Activated naive CD8-positive, alpha-beta T cell (primary cell): ENCODE results near the gene ASCC3.
A peak's percentile ranks its signal among the peaks of the same experiment; 100 is the strongest.

ENCODE experiments used
- H3K27ac Mint-ChIP-seq: one replicate; pipeline ENCODE4 v1.8.0; 2021; ENCODE audit warnings: mixed read lengths
- H3K27me3 Mint-ChIP-seq: one replicate; pipeline ENCODE4 v1.8.0; 2021; ENCODE audit warnings: mixed read lengths
- H3K36me3 Mint-ChIP-seq: one replicate; pipeline ENCODE4 v1.8.0; 2021; ENCODE audit warnings: mixed read lengths
- H3K4me1 Mint-ChIP-seq: one replicate; pipeline ENCODE4 v1.8.0; 2021; ENCODE audit warnings: low read depth, mixed read lengths
- H3K4me3 Mint-ChIP-seq: one replicate; pipeline ENCODE4 v1.8.0; 2021; ENCODE audit warnings: mild to moderate bottlenecking, mixed read lengths
- H3K9me3 Mint-ChIP-seq: one replicate; pipeline ENCODE4 v1.8.0; 2021; ENCODE audit warnings: low read depth, mixed read lengths

The ASCC3 gene

DNA sequence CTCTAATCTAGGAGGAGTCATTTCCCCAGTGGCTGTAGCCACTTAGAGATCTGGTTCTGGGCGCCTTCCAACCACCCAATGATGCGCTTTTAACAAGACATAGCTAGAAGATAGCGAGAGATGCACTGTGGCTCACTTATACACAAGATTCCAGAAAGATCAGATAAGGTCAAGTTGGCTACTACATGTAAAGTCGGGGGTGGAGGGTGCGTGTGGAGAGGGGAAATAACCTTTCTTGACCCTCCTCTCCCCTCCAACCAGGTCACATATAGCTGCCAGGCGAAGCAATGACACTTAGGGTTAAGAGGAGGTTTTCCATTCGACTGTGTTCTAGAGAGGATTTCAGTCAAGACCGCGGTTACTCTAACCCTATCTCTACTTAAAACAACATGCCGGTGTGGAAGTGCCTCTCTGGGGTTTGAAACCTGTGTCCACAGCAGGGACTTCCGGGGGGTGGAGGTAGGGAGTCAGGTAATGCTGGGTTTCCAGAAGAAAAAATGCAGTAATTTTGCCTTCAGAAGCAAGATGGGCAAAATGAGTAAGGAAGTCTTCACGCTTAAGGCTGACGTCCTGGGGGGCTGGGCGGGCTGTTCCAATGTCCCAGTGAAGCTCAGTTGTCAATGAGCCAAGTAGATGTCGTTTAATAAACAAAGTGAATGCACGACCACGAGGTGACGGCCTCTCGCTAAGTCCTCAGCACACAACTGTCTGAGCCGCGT, 414.6 kb downstream of the ASCC3 start:
- Mint-ChIP-seq H3K4me3 (no peak overlapping the region), H3K27ac (no peak overlapping the region), H3K27me3 (peaks cover 66% of the 10 kb centered on the region), H3K9me3 (peaks cover 16% of the 10 kb centered on the region), H3K36me3 (peaks cover 16% of the 10 kb centered on the region), H3K4me1 (peaks cover 25% of the 10 kb centered on the region)

GRCh38 chr6:100465701-100466409, 415.3 kb downstream of the ASCC3 start:
- peaks cover 28% of the 10 kb centered on the region for H3K4me1 Mint-ChIP-seq
- H3K36me3 Mint-ChIP-seq: peaks cover 16% of the 10 kb centered on the region
- no peak overlapping the region for H3K27ac Mint-ChIP-seq
- peaks cover 16% of the 10 kb centered on the region for H3K9me3 Mint-ChIP-seq
- H3K27me3 Mint-ChIP-seq: peaks cover 62% of the 10 kb centered on the region
- H3K4me3 Mint-ChIP-seq: peak overlapping the region; percentile 68

GRCh38 chr6:100464903-100465700, 416.0 kb downstream of the ASCC3 start, which contains the start of gene SIM1:
SIM1 (minus strand) TSS chr6:100464921; CDS start chr6:100463468, 1,453 bp downstream.
- peak within 1 kb of the TSS; percentile 16 for H3K27ac Mint-ChIP-seq
- peaks cover 28% of the 10 kb centered on the region for H3K4me1 Mint-ChIP-seq
- peaks cover 16% of the 10 kb centered on the region for H3K36me3 Mint-ChIP-seq
- peaks cover 16% of the 10 kb centered on the region for H3K9me3 Mint-ChIP-seq
- H3K27me3 Mint-ChIP-seq: peaks cover 62% of the 10 kb centered on the region
- peak within 1 kb of the TSS; percentile 68 for H3K4me3 Mint-ChIP-seq

- Mint-ChIP-seq H3K4me1 (peaks cover 28% of the 10 kb centered on the region), H3K9me3 (peaks cover 16% of the 10 kb centered on the region), H3K27me3 (peaks cover 65% of the 10 kb centered on the region)
Observed at GRCh38 chr6:100464162-100464851, 416.8 kb downstream of the ASCC3 start.

GRCh38 chr6:100463630-100464161, 417.4 kb downstream of the ASCC3 start:
- H3K4me3 Mint-ChIP-seq: no peak overlapping the region
- peaks cover 16% of the 10 kb centered on the region for H3K9me3 Mint-ChIP-seq
- peaks cover 67% of the 10 kb centered on the region for H3K27me3 Mint-ChIP-seq
- H3K4me1 Mint-ChIP-seq: peaks cover 28% of the 10 kb centered on the region
- H3K27ac Mint-ChIP-seq: no peak overlapping the region
- H3K36me3 Mint-ChIP-seq: peaks cover 16% of the 10 kb centered on the region

More at GRCh38 chr6:100464162-100464851, 416.8 kb downstream of the ASCC3 start:
- peaks cover 16% of the 10 kb centered on the region for H3K36me3 Mint-ChIP-seq
- H3K4me3 Mint-ChIP-seq: no peak overlapping the region
- H3K27ac Mint-ChIP-seq: no peak overlapping the region

DNA sequence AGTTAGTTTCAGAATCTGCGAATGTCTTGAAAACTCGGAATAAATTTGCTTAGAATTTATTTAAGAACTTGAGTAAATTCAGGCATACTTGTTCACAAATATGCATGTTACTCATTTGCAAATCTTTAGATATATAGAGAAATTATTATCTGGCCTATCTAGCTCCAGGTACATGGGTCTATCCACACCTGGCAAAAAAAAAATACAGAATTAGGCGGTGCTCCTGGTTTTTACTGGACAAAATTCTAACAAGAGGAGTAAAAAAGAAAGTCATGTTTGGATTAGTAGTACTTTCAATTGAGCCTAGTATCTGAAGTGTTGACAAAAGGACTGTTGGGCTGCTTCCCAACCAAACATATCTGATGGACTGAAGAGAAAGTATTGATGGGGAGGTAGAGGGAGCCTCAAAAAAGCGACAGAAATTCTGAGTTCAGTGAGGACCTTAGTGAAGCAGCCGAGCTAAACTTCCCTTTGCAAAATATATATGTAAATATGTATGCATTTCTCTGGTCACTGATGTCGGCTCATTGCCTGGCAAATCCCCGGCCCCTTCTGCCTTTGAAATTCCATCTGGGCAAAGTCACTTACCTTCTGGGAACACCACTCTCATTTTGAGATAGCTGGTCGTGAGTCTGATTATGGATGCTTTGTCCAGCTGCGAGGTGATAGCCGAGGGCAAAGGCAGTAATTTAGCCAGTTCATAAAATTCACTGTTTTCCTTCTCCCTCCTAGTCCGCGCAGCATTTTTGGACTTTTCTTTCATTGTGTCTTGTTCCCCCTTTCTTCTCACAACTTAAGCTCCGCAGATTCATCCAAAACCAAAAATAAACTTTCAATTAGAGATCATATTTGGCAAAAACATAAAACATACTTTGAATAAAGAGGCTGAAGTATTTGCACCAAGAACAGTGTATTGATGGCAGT, 418.2 kb downstream of the ASCC3 start:
- Mint-ChIP-seq H3K36me3 (peaks cover 12% of the 10 kb centered on the region), H3K4me3 (no peak overlapping the region), H3K4me1 (peaks cover 26% of the 10 kb centered on the region), H3K27ac (no peak overlapping the region), H3K27me3 (peaks cover 62% of the 10 kb centered on the region), H3K9me3 (peaks cover 14% of the 10 kb centered on the region)

- no peak overlapping the region for H3K27ac Mint-ChIP-seq
- peaks cover 12% of the 10 kb centered on the region for H3K9me3 Mint-ChIP-seq
- H3K4me3 Mint-ChIP-seq: no peak overlapping the region
- peaks cover 24% of the 10 kb centered on the region for H3K4me1 Mint-ChIP-seq
- peaks cover 63% of the 10 kb centered on the region for H3K27me3 Mint-ChIP-seq
- peaks cover 11% of the 10 kb centered on the region for H3K36me3 Mint-ChIP-seq
Observed at GRCh38 chr6:100461917-100462705, 419.0 kb downstream of the ASCC3 start.

- H3K27me3 Mint-ChIP-seq: peaks cover 62% of the 10 kb centered on the region
- no peak overlapping the region for H3K27ac Mint-ChIP-seq
Observed at GRCh38 chr6:100461278-100461916, 419.7 kb downstream of the ASCC3 start.

GRCh38 chr6:100460650-100461204, 420.4 kb downstream of the ASCC3 start:
- peaks cover 8% of the 10 kb centered on the region for H3K36me3 Mint-ChIP-seq

More at GRCh38 chr6:100461278-100461916, 419.7 kb downstream of the ASCC3 start:
- Mint-ChIP-seq H3K4me3 (no peak overlapping the region), H3K4me1 (peaks cover 19% of the 10 kb centered on the region), H3K9me3 (peaks cover 11% of the 10 kb centered on the region), H3K36me3 (peaks cover 12% of the 10 kb centered on the region)

GRCh38 chr6:100459592-100460184, 421.4 kb downstream of the ASCC3 start:
- H3K27me3 Mint-ChIP-seq: peaks cover 62% of the 10 kb centered on the region
- H3K4me3 Mint-ChIP-seq: no peak overlapping the region
- H3K36me3 Mint-ChIP-seq: peaks cover 10% of the 10 kb centered on the region
- no peak overlapping the region for H3K27ac Mint-ChIP-seq
- peaks cover 6% of the 10 kb centered on the region for H3K9me3 Mint-ChIP-seq
- peaks cover 12% of the 10 kb centered on the region for H3K4me1 Mint-ChIP-seq

More at GRCh38 chr6:100460650-100461204, 420.4 kb downstream of the ASCC3 start:
- no peak overlapping the region for H3K27ac Mint-ChIP-seq
- H3K4me3 Mint-ChIP-seq: no peak overlapping the region
- peaks cover 60% of the 10 kb centered on the region for H3K27me3 Mint-ChIP-seq
- peaks cover 6% of the 10 kb centered on the region for H3K9me3 Mint-ChIP-seq
- H3K4me1 Mint-ChIP-seq: peaks cover 16% of the 10 kb centered on the region

- Mint-ChIP-seq H3K27ac (no peak overlapping the region), H3K9me3 (peaks cover 6% of the 10 kb centered on the region), H3K4me3 (no peak overlapping the region), H3K36me3 (peaks cover 13% of the 10 kb centered on the region), H3K4me1 (peaks cover 12% of the 10 kb centered on the region), H3K27me3 (peaks cover 66% of the 10 kb centered on the region)
Observed at GRCh38 chr6:100458841-100459591, 422.1 kb downstream of the ASCC3 start.
